SK-N-MC (cell line): Measurements from ENCODE around the gene SCYGR6.

Experiments used
- FOXP2 ChIP-seq: optimal IDR thresholded peaks from 2 replicates; pipeline ENCODE3; 2011; ENCODE audit warnings: mild to moderate bottlenecking, moderate library complexity; ENCODE audit not compliant: insufficient read depth; ENCODE audit errors: extremely low read length, control extremely low read depth
- POLR2AphosphoS5 ChIP-seq: IDR thresholded peaks from 2 replicates; pipeline ENCODE4 v1.6.1; 2012; ENCODE audit warnings: mild to moderate bottlenecking, low read depth, low read length, borderline replicate concordance

- TF ChIP-seq FOXP2 (no peak), POLR2AphosphoS5 (no peak)
Observed at GRCh38 chr2:227772197-227772661, 47.7 kb upstream of the SCYGR6 start.
